Keratinocyte (primary cell): ENCODE measurements around the gene KICS2. TPM values are rescaled to one million over a fixed set of nuclear protein-coding genes. Genes with fewer than 3 reads are reported as not detected.

Experiments
- DNase-seq: peaks from one replicate; pipeline ENCODE4 v3.0.0-alpha.2; 2011; ENCODE audit warnings: low read depth, missing footprints, low spot score
- FAIRE-seq: peaks from 2 replicates; lab custom pipeline; 2011; peaks lifted over from hg19 to GRCh38; lab: Jason Lieb, UNC
- H2AFZ ChIP-seq: 2 replicates; pipeline ENCODE4 v1.6.0; 2012; ENCODE audit warnings: low read length, control low read depth, inconsistent platforms; ENCODE audit not compliant: control insufficient read depth
- H3K27ac ChIP-seq: 2 replicates; pipeline ENCODE4 v1.5.1; 2011; ENCODE audit warnings: low read length; ENCODE audit not compliant: control insufficient read depth, insufficient read depth
- H3K27me3 ChIP-seq: 3 replicates; pipeline ENCODE4 v1.6.0; 2011; ENCODE audit warnings: low read length; ENCODE audit not compliant: control insufficient read depth, insufficient read depth; ENCODE audit errors: extremely low read depth
- H3K36me3 ChIP-seq, 2 experiments: 2 replicates in 1 of 2; 3 replicates in 1 of 2; pipeline ENCODE4 v1.5.1; 2011; ENCODE audit warnings: low read length in 2 of 2, mild to moderate bottlenecking in 1 of 2; ENCODE audit not compliant: control insufficient read depth in 2 of 2, insufficient read depth in 2 of 2; ENCODE audit errors: extremely low read depth in 1 of 2
- H3K4me1 ChIP-seq: 3 replicates; pipeline ENCODE4 v1.5.1; 2011; ENCODE audit warnings: low read length; ENCODE audit not compliant: control insufficient read depth, insufficient read depth; ENCODE audit errors: extremely low read depth
- H3K4me2 ChIP-seq: 3 replicates; pipeline ENCODE4 v1.6.0; 2011; ENCODE audit warnings: low read depth, low read length; ENCODE audit not compliant: control insufficient read depth, insufficient read depth; ENCODE audit errors: extremely low read depth
- H3K4me3 ChIP-seq, 3 experiments: fragments of 200-600 bp in 1 of 3; sonication (generic) in 1 of 3; 2 replicates in 2 of 3; 3 replicates in 1 of 3; pipeline ENCODE4 v1.5.1; 2011 to 2016; ENCODE audit warnings: low read length in 3 of 3, mild to moderate bottlenecking in 3 of 3, control low read depth in 2 of 3, inconsistent platforms in 1 of 3, low read depth in 1 of 3, mixed read lengths in 1 of 3, mixed run types in 1 of 3, moderate library complexity in 1 of 3; ENCODE audit not compliant: control insufficient read depth in 2 of 3, insufficient read depth in 2 of 3; ENCODE audit errors: extremely low read depth in 1 of 3
- H3K79me2 ChIP-seq: 2 replicates; pipeline ENCODE4 v1.6.0; 2012; ENCODE audit warnings: low read length; ENCODE audit not compliant: control insufficient read depth, insufficient read depth
- H3K9ac ChIP-seq: 3 replicates; pipeline ENCODE4 v1.6.0; 2011; ENCODE audit warnings: low read length; ENCODE audit not compliant: control insufficient read depth, insufficient read depth; ENCODE audit errors: extremely low read depth
- H3K9me1 ChIP-seq: 3 replicates; pipeline ENCODE4 v1.6.0; 2011; ENCODE audit warnings: low read length; ENCODE audit not compliant: control insufficient read depth, insufficient read depth; ENCODE audit errors: extremely low read depth
- H3K9me3 ChIP-seq: 2 replicates; pipeline ENCODE4 v1.5.1; 2012; ENCODE audit warnings: low read depth, low read length; ENCODE audit not compliant: control insufficient read depth
- H4K20me1 ChIP-seq: 3 replicates; pipeline ENCODE4 v1.6.0; 2011; ENCODE audit warnings: low read length; ENCODE audit not compliant: control insufficient read depth, insufficient read depth; ENCODE audit errors: extremely low read depth
- EZH2 ChIP-seq: IDR thresholded peaks from one replicate; pipeline ENCODE4 v1.6.1; 2012; ENCODE audit warnings: inconsistent platforms, mild to moderate bottlenecking, low read length, moderate library complexity
- dilution Hi-C: fragments of 300-500 bp; cut with MboI; formaldehyde crosslinking; loops from one replicate; pipeline ENCODE4 v1.7.0; 2020; ENCODE audit warnings: low sequenced_read_pairs; ENCODE audit not compliant: extremely low pct_ligation_motif_present
- polyA plus RNA-seq, 5 experiments: library from polyadenylated mRNA; depleted of rRNA in 3 of 5; stranded (reverse) in 3 of 5; stranded (forward) in 1 of 5; unstranded in 1 of 5; fragments of >200 nt; gene quantifications; 1 replicate in 1 of 5; 2 replicates in 3 of 5; 3 replicates in 1 of 5; pipeline versions ENCODE4 v1.2.1 to v1.2.3, GENCODE V29; 2011 to 2012; ENCODE audit warnings: missing spikeins in 2 of 5, low read depth in 1 of 5, low replicate concordance in 1 of 5
- TF ChIP-seq, protein P1 (sequence below), 3 experiments: IDR thresholded peaks in 1 of 3; conservative IDR thresholded peaks in 1 of 3; optimal IDR thresholded peaks in 1 of 3; 2 replicates in 2 of 3; 3 replicates in 1 of 3; pipeline versions ENCODE3 to v1.5.1; 2011; ENCODE audit warnings: low read length in 3 of 3, mild to moderate bottlenecking in 3 of 3, moderate library complexity in 2 of 3, control low read depth in 1 of 3, inconsistent platforms in 1 of 3; ENCODE audit not compliant: insufficient read depth in 2 of 3; ENCODE audit errors: extremely low read depth in 1 of 3

KICS2 gene
- polyA plus RNA-seq, 1 donor (not counting 4 experiments of a cell fraction or from before 2014, with no cell fraction given) = 6.2 TPM

DNA sequence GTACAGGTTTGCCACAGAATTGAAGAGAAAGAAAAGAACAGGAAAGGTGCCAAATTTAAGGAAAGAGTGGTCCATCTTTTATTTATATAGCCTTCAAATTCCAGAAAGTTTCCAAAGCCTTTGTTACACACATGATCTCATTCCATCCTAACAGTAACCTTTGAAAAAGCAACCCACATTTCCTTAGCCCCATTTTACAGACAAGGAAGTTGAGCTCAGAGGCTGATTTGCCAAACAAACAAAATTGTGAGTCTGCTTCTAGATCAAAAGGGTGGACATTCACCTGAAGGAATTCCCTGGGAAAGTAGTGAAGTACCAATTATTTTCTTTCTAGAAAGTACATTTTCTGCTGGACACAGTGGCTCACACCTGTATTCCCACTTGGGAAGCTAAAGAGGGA lies 32.0 kb downstream of the KICS2 start:
- no peak overlapping the region for H2AFZ ChIP-seq
- peaks cover 17% of the 10 kb centered on the region for H3K4me1 ChIP-seq
- H3K9me1 ChIP-seq = peaks cover 2% of the 10 kb centered on the region
- H3K9me3 ChIP-seq = no peaks in the 10 kb centered on the region
- H3K27ac ChIP-seq = no peak overlapping the region
- no peak overlapping the region for H3K4me3 ChIP-seq
- dilution Hi-C loops = no loop called here
- no peaks in the 10 kb centered on the region for H3K27me3 ChIP-seq
- no peaks in the 10 kb centered on the region for H3K79me2 ChIP-seq
- H3K36me3 ChIP-seq = peaks cover 2 to 9% of the 10 kb centered on the region in 2 experiments
- H3K9ac ChIP-seq = no peak overlapping the region
- DNase-seq (no peak), FAIRE-seq (no peak)
- H4K20me1 ChIP-seq = no peaks in the 10 kb centered on the region
- no peak overlapping the region for H3K4me2 ChIP-seq
- no peak for TF ChIP-seq EZH2
- TF ChIP-seq, protein P1, sequence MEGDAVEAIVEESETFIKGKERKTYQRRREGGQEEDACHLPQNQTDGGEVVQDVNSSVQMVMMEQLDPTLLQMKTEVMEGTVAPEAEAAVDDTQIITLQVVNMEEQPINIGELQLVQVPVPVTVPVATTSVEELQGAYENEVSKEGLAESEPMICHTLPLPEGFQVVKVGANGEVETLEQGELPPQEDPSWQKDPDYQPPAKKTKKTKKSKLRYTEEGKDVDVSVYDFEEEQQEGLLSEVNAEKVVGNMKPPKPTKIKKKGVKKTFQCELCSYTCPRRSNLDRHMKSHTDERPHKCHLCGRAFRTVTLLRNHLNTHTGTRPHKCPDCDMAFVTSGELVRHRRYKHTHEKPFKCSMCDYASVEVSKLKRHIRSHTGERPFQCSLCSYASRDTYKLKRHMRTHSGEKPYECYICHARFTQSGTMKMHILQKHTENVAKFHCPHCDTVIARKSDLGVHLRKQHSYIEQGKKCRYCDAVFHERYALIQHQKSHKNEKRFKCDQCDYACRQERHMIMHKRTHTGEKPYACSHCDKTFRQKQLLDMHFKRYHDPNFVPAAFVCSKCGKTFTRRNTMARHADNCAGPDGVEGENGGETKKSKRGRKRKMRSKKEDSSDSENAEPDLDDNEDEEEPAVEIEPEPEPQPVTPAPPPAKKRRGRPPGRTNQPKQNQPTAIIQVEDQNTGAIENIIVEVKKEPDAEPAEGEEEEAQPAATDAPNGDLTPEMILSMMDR (optimal IDR thresholded peaks at IDR 0.05 in 1 of 3, IDR thresholded peaks at IDR 0.05 in 1 of 3, conservative IDR thresholded peaks at IDR 0.05 in 1 of 3; ENCODE audit: extremely low read depth in 1 of 3, insufficient read depth in 2 of 3, low read length in 3 of 3) = no peak

DNA sequence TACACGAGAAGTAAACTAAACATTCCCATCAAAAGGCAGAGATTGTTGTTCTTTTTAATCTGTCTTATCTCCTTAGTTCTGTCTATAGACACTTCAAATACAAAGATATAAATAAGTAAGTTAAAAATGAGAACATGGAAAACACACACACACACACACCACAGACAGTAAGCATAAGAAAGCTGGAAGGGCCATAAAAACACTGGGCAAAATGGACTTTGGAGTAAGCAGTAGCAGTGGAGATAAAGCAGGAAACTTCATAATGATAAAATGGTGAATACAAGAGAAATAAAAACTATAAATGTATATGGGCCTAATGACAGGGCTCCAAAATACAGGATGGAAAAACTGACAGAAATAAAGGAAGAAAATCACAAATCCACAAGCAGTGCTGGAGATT lies 32.6 kb downstream of the KICS2 start:
- Histone ChIP-seq H3K9ac (no peak overlapping the region), H3K36me3 (peaks cover 2 to 9% of the 10 kb centered on the region in 2 experiments), H3K27me3 (no peaks in the 10 kb centered on the region), H3K4me3 (no peak overlapping the region), H4K20me1 (no peaks in the 10 kb centered on the region), H2AFZ (no peak overlapping the region), H3K79me2 (no peaks in the 10 kb centered on the region), H3K9me1 (peaks cover 2% of the 10 kb centered on the region), H3K9me3 (no peaks in the 10 kb centered on the region), H3K4me1 (peaks cover 17% of the 10 kb centered on the region), H3K27ac (no peak overlapping the region), H3K4me2 (no peak overlapping the region)
- no peak for FAIRE-seq
- dilution Hi-C loops = no loop called here
- TF ChIP-seq EZH2 = no peak
- TF ChIP-seq, protein P1 (optimal IDR thresholded peaks at IDR 0.05 in 1 of 3, IDR thresholded peaks at IDR 0.05 in 1 of 3, conservative IDR thresholded peaks at IDR 0.05 in 1 of 3; ENCODE audit: extremely low read depth in 1 of 3, insufficient read depth in 2 of 3, low read length in 3 of 3) = no peak
- no peak for DNase-seq
